Thoracic aorta (tissue), 2 donors: ENCODE results near the gene CEP78. TPM values are rescaled to one million over a fixed set of nuclear protein-coding genes. Genes with fewer than 3 reads are reported as not detected.

Experiments
- ATAC-seq: fragments of 150-250 bp; one replicate; pipeline ENCODE4 v1.8.0; 2017; ENCODE audit warnings: low read depth; ENCODE audit not compliant: insufficient number of reproducible peaks, low FRiP score
- DNase-seq: peaks from one replicate; pipeline ENCODE4 v3.0.0-alpha.2; 2020; ENCODE audit warnings: low spot score
- H3K27ac ChIP-seq, 2 donors: fragments of 200-600 bp; sonication (generic); 1 replicate in 1 of 2; 2 replicates in 1 of 2; pipeline ENCODE4 v1.5.1; 2016; ENCODE audit warnings: mild to moderate bottlenecking in 2 of 2, moderate library complexity in 2 of 2
- H3K27me3 ChIP-seq: fragments of 200-600 bp; sonication (generic); replicated peaks from 2 replicates; pipeline ENCODE4 v1.6.0; 2016; ENCODE audit warnings: mild to moderate bottlenecking; ENCODE audit not compliant: insufficient read depth
- H3K36me3 ChIP-seq: fragments of 200-600 bp; sonication (generic); one replicate; pipeline ENCODE4 v1.5.1; 2016
- H3K4me1 ChIP-seq, 2 donors: fragments of 200-600 bp; sonication (generic); 1 replicate in 1 of 2; 2 replicates in 1 of 2; pipeline versions ENCODE4 v1.5.1 to v1.6.0; 2016; ENCODE audit warnings: low read depth in 2 of 2, mild to moderate bottlenecking in 1 of 2; ENCODE audit not compliant: control insufficient read depth in 1 of 2
- H3K4me3 ChIP-seq: fragments of 200-600 bp; sonication (generic); 2 replicates; pipeline ENCODE4 v1.5.1; 2016; ENCODE audit warnings: mild to moderate bottlenecking
- H3K9me3 ChIP-seq: fragments of 200-600 bp; sonication (generic); 2 replicates; pipeline ENCODE4 v1.5.1; 2016
- total RNA-seq, 2 donors: library from RNA; depleted of rRNA; stranded (reverse); fragments of >200 nt; gene quantifications; one replicate each; pipeline versions ENCODE4 v1.1.0 to v1.2.3, GENCODE V29; 2016
- TF ChIP-seq, protein P1 (sequence below): fragments of 200-600 bp; sonication (generic); IDR thresholded peaks from one replicate; pipeline ENCODE4 v1.5.1; 2019; ENCODE audit warnings: antibody characterized with exemption

Gene CEP78
- total RNA-seq, 2 donors from 2014 or later: 5.6 to 10.4 TPM

GRCh38 chr9:78292026-78292425, 56.2 kb downstream of the CEP78 start:
- no peaks in the 10 kb centered on the region for H3K36me3 ChIP-seq
- no peaks in the 10 kb centered on the region for H3K27me3 ChIP-seq
- TF ChIP-seq, protein P1, sequence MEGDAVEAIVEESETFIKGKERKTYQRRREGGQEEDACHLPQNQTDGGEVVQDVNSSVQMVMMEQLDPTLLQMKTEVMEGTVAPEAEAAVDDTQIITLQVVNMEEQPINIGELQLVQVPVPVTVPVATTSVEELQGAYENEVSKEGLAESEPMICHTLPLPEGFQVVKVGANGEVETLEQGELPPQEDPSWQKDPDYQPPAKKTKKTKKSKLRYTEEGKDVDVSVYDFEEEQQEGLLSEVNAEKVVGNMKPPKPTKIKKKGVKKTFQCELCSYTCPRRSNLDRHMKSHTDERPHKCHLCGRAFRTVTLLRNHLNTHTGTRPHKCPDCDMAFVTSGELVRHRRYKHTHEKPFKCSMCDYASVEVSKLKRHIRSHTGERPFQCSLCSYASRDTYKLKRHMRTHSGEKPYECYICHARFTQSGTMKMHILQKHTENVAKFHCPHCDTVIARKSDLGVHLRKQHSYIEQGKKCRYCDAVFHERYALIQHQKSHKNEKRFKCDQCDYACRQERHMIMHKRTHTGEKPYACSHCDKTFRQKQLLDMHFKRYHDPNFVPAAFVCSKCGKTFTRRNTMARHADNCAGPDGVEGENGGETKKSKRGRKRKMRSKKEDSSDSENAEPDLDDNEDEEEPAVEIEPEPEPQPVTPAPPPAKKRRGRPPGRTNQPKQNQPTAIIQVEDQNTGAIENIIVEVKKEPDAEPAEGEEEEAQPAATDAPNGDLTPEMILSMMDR: no peak
- H3K27ac ChIP-seq: no peak overlapping the region
- no peak overlapping the region for H3K4me3 ChIP-seq
- H3K4me1 ChIP-seq: no peaks in the 10 kb centered on the region
- ATAC-seq (no peak), DNase-seq (no peak)
- H3K9me3 ChIP-seq: no peaks in the 10 kb centered on the region

DNA sequence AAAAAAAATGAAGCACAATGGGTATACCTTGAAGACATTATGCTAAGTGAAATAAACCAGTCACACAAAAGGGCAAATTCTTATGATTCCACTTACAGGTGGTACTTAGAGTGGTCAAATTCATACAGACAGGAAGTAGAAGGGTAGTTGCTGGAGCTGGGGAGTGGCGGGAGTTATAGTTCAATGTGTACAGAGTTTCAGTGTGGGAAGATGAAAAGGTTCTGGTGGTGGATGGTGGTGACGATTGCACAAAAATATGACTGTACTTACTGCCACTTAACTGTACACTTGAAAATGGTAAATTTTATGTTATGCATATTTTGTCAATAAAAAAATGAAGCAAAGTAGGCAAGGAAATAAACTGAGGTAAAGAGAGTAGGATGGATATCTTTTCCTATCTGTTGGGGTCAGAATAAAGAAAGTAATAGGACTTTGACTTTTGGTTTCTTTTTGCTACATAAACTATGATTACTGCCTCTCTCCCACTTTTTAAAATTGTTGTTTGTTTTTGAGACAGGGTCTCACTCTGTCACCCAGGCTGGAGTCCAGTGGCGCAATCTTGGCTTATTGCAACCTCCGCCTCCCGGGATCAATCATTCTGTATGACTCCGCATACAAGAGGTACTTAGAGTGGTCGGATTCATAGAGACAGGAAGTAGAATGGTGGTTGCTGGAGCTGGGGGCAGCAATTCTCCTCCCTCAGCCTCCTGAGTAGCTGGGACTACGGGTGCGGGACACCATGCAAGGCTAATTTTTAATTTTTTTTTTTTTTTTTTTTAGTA, 57.0 kb downstream of the CEP78 start:
- H3K4me1 ChIP-seq: peaks cover 5 to 8% of the 10 kb centered on the region in 2 donors
- no peaks in the 10 kb centered on the region for H3K9me3 ChIP-seq
- H3K4me3 ChIP-seq: no peak overlapping the region
- TF ChIP-seq, protein P1: no peak
- DNase-seq: no peak
- H3K27ac ChIP-seq: no peak overlapping the region
- H3K27me3 ChIP-seq: no peaks in the 10 kb centered on the region
- H3K36me3 ChIP-seq: no peaks in the 10 kb centered on the region
- no peak for ATAC-seq

GRCh38 chr9:78294290-78295176, 58.7 kb downstream of the CEP78 start:
- ATAC-seq: no peak
- TF ChIP-seq, protein P1: no peak
- H3K9me3 ChIP-seq: no peaks in the 10 kb centered on the region
- no peak overlapping the region for H3K4me3 ChIP-seq
- H3K36me3 ChIP-seq: no peaks in the 10 kb centered on the region
- H3K27me3 ChIP-seq: no peaks in the 10 kb centered on the region
- H3K27ac ChIP-seq: no peak overlapping the region
- H3K4me1 ChIP-seq: peaks cover 7 to 14% of the 10 kb centered on the region in 2 donors
- DNase-seq: no peak

GRCh38 chr9:78295177-78295575, 59.3 kb downstream of the CEP78 start:
- DNase-seq (no peak), ATAC-seq (no peak)
- no peaks in the 10 kb centered on the region for H3K9me3 ChIP-seq

More at GRCh38 chr9:78295177-78295575, 59.3 kb downstream of the CEP78 start:
- TF ChIP-seq, protein P1: no peak
- no peak overlapping the region for H3K27ac ChIP-seq
- H3K36me3 ChIP-seq: no peaks in the 10 kb centered on the region
- H3K4me3 ChIP-seq: no peak overlapping the region
- H3K4me1 ChIP-seq: peaks cover 7 to 14% of the 10 kb centered on the region in 2 donors
- no peaks in the 10 kb centered on the region for H3K27me3 ChIP-seq
